Endodermal cell (in vitro differentiated cells): ENCODE data around the gene AUTS2. TPM values are rescaled to one million over a fixed set of nuclear protein-coding genes. Genes with fewer than 3 reads are reported as not detected.

ENCODE experiments used
- DNase-seq: peaks from one replicate; pipeline ENCODE4 v3.0.0-alpha.2; 2017
- H3K27ac ChIP-seq: 2 replicates; pipeline ENCODE4 v1.5.1; 2013; ENCODE audit warnings: mild to moderate bottlenecking, low read depth, low read length, moderate library complexity
- H3K27me3 ChIP-seq: 2 replicates; pipeline ENCODE4 v1.6.1; 2013; ENCODE audit warnings: mild to moderate bottlenecking, low read length, moderate library complexity; ENCODE audit not compliant: insufficient read depth, control insufficient read depth, poor library complexity, severe bottlenecking
- H3K36me3 ChIP-seq: 2 replicates; pipeline ENCODE4 v1.7.0; 2013; ENCODE audit warnings: mild to moderate bottlenecking, low read length, moderate library complexity; ENCODE audit not compliant: control insufficient read depth, insufficient read depth
- H3K4me1 ChIP-seq: one replicate; pipeline ENCODE4 v1.7.0; 2013; ENCODE audit warnings: low read length; ENCODE audit not compliant: control insufficient read depth, insufficient read depth
- H3K4me3 ChIP-seq: 2 replicates; pipeline ENCODE4 v1.5.1; 2013; ENCODE audit warnings: mild to moderate bottlenecking, low read length, moderate library complexity
- H3K9ac ChIP-seq: 2 replicates; pipeline ENCODE4 v1.6.1; 2013; ENCODE audit warnings: mild to moderate bottlenecking, low read length, moderate library complexity; ENCODE audit not compliant: poor library complexity, severe bottlenecking; ENCODE audit errors: extremely low read depth
- H3K9me3 ChIP-seq: 2 replicates; pipeline ENCODE4 v1.6.1; 2013; ENCODE audit warnings: mild to moderate bottlenecking, low read length, moderate library complexity; ENCODE audit not compliant: control insufficient read depth
- H3K27ac Mint-ChIP-seq: 2 replicates; pipeline ENCODE4 v1.8.0; 2020; ENCODE audit warnings: mixed read lengths
- H3K27me3 Mint-ChIP-seq: 2 replicates; pipeline ENCODE4 v1.8.0; 2021; ENCODE audit warnings: mild to moderate bottlenecking, mixed read lengths; ENCODE audit not compliant: insufficient read depth
- H3K36me3 Mint-ChIP-seq: 2 replicates; pipeline ENCODE4 v1.8.0; 2020; ENCODE audit warnings: low read depth, mixed read lengths
- H3K4me1 Mint-ChIP-seq: 2 replicates; pipeline ENCODE4 v1.8.0; 2020; ENCODE audit warnings: mixed read lengths
- H3K4me3 Mint-ChIP-seq: 2 replicates; pipeline ENCODE4 v1.8.0; 2020; ENCODE audit warnings: mild to moderate bottlenecking, moderate library complexity, mixed read lengths
- H3K9me3 Mint-ChIP-seq: 2 replicates; pipeline ENCODE4 v1.8.0; 2020; ENCODE audit warnings: mild to moderate bottlenecking, mixed read lengths
- WGBS, 2 experiments: methylation state at CpG; one replicate each; pipeline versions ENCODE4 v1.1.5 to v1.1.7; 2013; ENCODE audit warnings: missing lambda C conversion rate in 2 of 2, mixed read lengths in 1 of 2; ENCODE audit not compliant: insufficient coverage in 1 of 2, insufficient read length in 1 of 2; 5-methylcytosine and 5-hydroxymethylcytosine counted together
- total RNA-seq, 2 donors: library from RNA; stranded (reverse); fragmentation: NEBNext Ultra II Directional in 1 of 2; extraction: Animal tissue kit (Norgen Biotek cat#: 25700) in 1 of 2; gene quantifications; 2 replicates in 1 of 2; 3 replicates in 1 of 2; pipeline ENCODE4 v1.2.1, GENCODE V29; 2021
- TF ChIP-seq, protein P1 (sequence below): fragments of 200-600 bp; sonication (generic); conservative IDR thresholded peaks from 2 replicates; pipeline ENCODE4 v1.5.0; 2021; ENCODE audit warnings: antibody characterized with exemption, mild to moderate bottlenecking

The AUTS2 gene
- total RNA-seq, 2 donors from 2014 or later, result 76.8 to 106 TPM

DNA sequence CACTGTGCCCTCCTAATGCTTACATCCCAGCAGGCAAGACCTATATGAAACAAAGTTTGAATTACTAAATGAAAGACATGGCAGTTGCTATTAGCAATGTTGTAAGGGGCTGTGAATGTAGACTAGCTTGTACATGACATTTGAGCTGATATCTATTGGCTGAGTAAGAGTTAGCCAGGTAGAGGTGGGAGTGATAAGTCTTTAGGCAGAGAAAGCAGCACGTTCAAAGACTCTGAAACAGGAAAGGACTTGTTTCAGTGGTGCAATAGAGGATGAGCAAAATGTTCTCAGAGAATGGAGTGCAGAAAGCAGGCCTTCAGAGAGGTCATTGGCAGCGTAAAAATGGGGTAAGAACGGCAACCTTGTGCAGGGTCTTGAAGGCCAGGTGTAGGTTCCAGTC is 687.6 kb downstream of the AUTS2 start:
- Histone ChIP-seq H3K36me3 (no peaks in the 10 kb centered on the region), H3K9ac (no peak overlapping the region), H3K4me1 (no peaks in the 10 kb centered on the region), H3K4me3 (no peak overlapping the region), H3K27me3 (no peaks in the 10 kb centered on the region), H3K27ac (no peak overlapping the region), H3K9me3 (no peaks in the 10 kb centered on the region)
- TF ChIP-seq, protein P1, sequence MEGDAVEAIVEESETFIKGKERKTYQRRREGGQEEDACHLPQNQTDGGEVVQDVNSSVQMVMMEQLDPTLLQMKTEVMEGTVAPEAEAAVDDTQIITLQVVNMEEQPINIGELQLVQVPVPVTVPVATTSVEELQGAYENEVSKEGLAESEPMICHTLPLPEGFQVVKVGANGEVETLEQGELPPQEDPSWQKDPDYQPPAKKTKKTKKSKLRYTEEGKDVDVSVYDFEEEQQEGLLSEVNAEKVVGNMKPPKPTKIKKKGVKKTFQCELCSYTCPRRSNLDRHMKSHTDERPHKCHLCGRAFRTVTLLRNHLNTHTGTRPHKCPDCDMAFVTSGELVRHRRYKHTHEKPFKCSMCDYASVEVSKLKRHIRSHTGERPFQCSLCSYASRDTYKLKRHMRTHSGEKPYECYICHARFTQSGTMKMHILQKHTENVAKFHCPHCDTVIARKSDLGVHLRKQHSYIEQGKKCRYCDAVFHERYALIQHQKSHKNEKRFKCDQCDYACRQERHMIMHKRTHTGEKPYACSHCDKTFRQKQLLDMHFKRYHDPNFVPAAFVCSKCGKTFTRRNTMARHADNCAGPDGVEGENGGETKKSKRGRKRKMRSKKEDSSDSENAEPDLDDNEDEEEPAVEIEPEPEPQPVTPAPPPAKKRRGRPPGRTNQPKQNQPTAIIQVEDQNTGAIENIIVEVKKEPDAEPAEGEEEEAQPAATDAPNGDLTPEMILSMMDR, result no peak
- Mint-ChIP-seq H3K27ac (no peak overlapping the region), H3K36me3 (no peaks in the 10 kb centered on the region), H3K27me3 (no peaks in the 10 kb centered on the region), H3K9me3 (no peaks in the 10 kb centered on the region), H3K4me3 (no peak overlapping the region), H3K4me1 (no peaks in the 10 kb centered on the region)
- 94 to 98% methylated on average over 3 of the region's 3 CpGs for WGBS, 2 experiments
- DNase-seq, result no peak

DNA sequence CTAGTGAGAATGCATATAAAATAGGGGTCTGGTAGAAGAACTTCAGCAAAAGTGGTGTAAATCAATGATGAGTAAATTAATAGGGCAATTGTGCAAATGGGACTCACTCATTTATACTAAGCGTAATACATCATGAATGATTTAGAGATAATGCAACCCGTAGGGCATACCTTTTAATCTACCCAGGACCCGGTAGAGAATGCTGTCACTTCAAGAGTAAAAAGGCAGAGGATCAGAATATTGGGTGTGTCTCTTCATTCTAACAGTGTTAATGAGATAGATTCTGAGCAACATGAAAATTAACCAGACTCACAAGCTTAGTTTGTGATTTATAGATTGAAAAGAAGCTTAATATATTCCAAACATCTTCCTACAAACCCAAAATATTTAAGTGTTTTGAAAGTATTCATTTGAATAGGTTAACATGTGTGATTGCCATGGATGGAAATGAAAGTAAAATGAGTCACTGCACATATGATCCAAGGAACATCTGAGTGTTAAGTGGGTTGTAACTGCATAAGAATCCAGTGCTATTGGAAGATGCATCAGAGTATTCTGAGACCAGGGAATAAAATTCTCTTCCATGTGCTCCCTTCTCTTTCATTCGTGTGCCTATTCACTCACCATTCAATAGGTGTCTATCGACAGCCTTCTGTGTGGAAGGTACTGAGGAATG is 690.6 kb downstream of the AUTS2 start:
- Histone ChIP-seq H3K36me3 (no peaks in the 10 kb centered on the region), H3K4me3 (no peak overlapping the region), H3K27me3 (no peaks in the 10 kb centered on the region), H3K9me3 (no peaks in the 10 kb centered on the region), H3K9ac (no peak overlapping the region), H3K4me1 (no peaks in the 10 kb centered on the region), H3K27ac (no peak overlapping the region)
- Mint-ChIP-seq H3K4me3 (no peak overlapping the region), H3K27ac (no peak overlapping the region), H3K36me3 (no peaks in the 10 kb centered on the region), H3K9me3 (no peaks in the 10 kb centered on the region), H3K27me3 (no peaks in the 10 kb centered on the region), H3K4me1 (peaks cover 4% of the 10 kb centered on the region)
- TF ChIP-seq, protein P1, result no peak
- DNase-seq, result no peak
- 75 to 93% methylated on average over 2 to 5 of the region's 5 CpGs for WGBS, 2 experiments

DNA sequence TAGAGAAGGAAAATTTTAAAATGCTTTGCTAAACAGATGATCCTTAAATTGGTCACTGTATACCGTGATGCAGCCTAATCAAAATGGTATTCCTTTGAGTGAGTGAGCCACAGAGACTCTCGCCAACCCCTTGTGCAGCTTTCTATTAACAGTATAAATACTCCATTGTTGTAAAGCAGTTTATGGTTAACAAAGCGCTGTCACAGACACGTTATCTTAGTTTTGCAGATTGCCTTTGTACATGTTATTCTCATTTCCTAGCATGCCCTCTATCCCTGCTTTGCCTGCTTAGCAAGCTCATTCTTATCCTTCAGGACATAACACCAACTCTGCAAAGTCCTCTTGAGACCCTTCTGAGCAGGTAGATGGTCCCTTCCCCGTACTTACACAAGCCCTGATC is 694.4 kb downstream of the AUTS2 start:
- Mint-ChIP-seq H3K4me3 (no peak overlapping the region), H3K27me3 (no peaks in the 10 kb centered on the region), H3K9me3 (no peaks in the 10 kb centered on the region), H3K36me3 (peaks cover 4% of the 10 kb centered on the region), H3K4me1 (peaks cover 4% of the 10 kb centered on the region), H3K27ac (no peak overlapping the region)
- no peak for DNase-seq
- Histone ChIP-seq H3K4me3 (no peak overlapping the region), H3K27ac (no peak overlapping the region), H3K9me3 (no peaks in the 10 kb centered on the region), H3K27me3 (no peaks in the 10 kb centered on the region), H3K4me1 (no peaks in the 10 kb centered on the region), H3K9ac (no peak overlapping the region), H3K36me3 (no peaks in the 10 kb centered on the region)
- WGBS, 2 experiments, result 89 to 92% methylated on average over 5 of the region's 5 CpGs
- TF ChIP-seq, protein P1, result no peak
